Umbilical cord (tissue), 2 donors: ENCODE results near the gene MAPK9. TPM values are rescaled to one million over a fixed set of nuclear protein-coding genes. Genes with fewer than 3 reads are reported as not detected.

Experiments
- DNase-seq: peaks from one replicate; pipeline ENCODE4 v3.0.0-alpha.2; 2015; ENCODE audit warnings: low spot score
- total RNA-seq: library from RNA; depleted of rRNA; stranded (reverse); fragments of >200 nt; gene quantifications from one replicate; pipeline ENCODE4 v1.2.3, GENCODE V29; 2014; ENCODE audit warnings: low replicate concordance; ENCODE audit not compliant: insufficient read depth

Gene MAPK9
- total RNA-seq: 32.0 TPM

- peak; percentile 87 for DNase-seq
These were observed at the start of gene MAPK9 for GRCh38 chr5:180291943-180292831. Gene MAPK9, minus strand, starts transcription at chr5:180292083. Its CDS starts 11,522 bp downstream, at chr5:180280561.

- no peak for DNase-seq
These were observed 49.7 kb upstream of the MAPK9 start for GRCh38 chr5:180341595-180341994.

GRCh38 chr5:180340856-180341255 is 49.0 kb upstream of the MAPK9 start:
- DNase-seq: no peak

GRCh38 chr5:180339583-180340183 is 47.8 kb upstream of the MAPK9 start:
- DNase-seq: no peak

- no peak for DNase-seq
These were observed 46.3 kb upstream of the MAPK9 start for GRCh38 chr5:180338001-180338707.

GRCh38 chr5:180336234-180337020 is 44.5 kb upstream of the MAPK9 start:
- no peak for DNase-seq

GRCh38 chr5:180335614-180336233 is 43.8 kb upstream of the MAPK9 start:
- DNase-seq: no peak

GRCh38 chr5:180334751-180335613 is 43.1 kb upstream of the MAPK9 start:
- no peak for DNase-seq

- no peak for DNase-seq
These were observed 42.3 kb upstream of the MAPK9 start for GRCh38 chr5:180334176-180334575.

- no peak for DNase-seq
These were observed 41.8 kb upstream of the MAPK9 start for GRCh38 chr5:180333661-180334060.

GRCh38 chr5:180332861-180333260 is 41.0 kb upstream of the MAPK9 start:
- DNase-seq: no peak

- DNase-seq: no peak
These were observed 40.2 kb upstream of the MAPK9 start for GRCh38 chr5:180332051-180332517.

- no peak for DNase-seq
These were observed 39.7 kb upstream of the MAPK9 start for GRCh38 chr5:180331647-180331950.

- peak; percentile 99 for DNase-seq
These were observed 39.1 kb upstream of the MAPK9 start for GRCh38 chr5:180330810-180331646.

- DNase-seq: no peak
These were observed 38.4 kb upstream of the MAPK9 start for GRCh38 chr5:180330270-180330648.

- no peak for DNase-seq
These were observed 37.9 kb upstream of the MAPK9 start for GRCh38 chr5:180329606-180330269.

- DNase-seq: no peak
These were observed 37.2 kb upstream of the MAPK9 start for GRCh38 chr5:180329138-180329435.

- peak; percentile 56 for DNase-seq
These were observed 36.6 kb upstream of the MAPK9 start for GRCh38 chr5:180328296-180329137.
